OCI-M2 (cell line): ENCODE results near the gene SH2B2.

Source experiments
- DNase-seq: peaks from one replicate; lab custom pipeline; 2025; ENCODE audit not compliant: unreplicated experiment; lab: John Stamatoyannopoulos, UW

Gene SH2B2

GRCh38 chr7:102264367-102264891, 22.2 kb upstream of the SH2B2 start:
- no peak for DNase-seq

GRCh38 chr7:102266541-102266940, 20.1 kb upstream of the SH2B2 start:
- no peak for DNase-seq

GRCh38 chr7:102268635-102269034, 18.0 kb upstream of the SH2B2 start:
- no peak for DNase-seq

- DNase-seq: no peak
These were observed 16.3 kb upstream of the SH2B2 start for GRCh38 chr7:102270178-102270887.

- DNase-seq: no peak
These were observed 15.4 kb upstream of the SH2B2 start for GRCh38 chr7:102271158-102271798.

GRCh38 chr7:102272075-102272916, 14.4 kb upstream of the SH2B2 start:
- DNase-seq: no peak

- DNase-seq: no peak
These were observed 13.5 kb upstream of the SH2B2 start for GRCh38 chr7:102272917-102273748.

GRCh38 chr7:102273749-102274712, 12.6 kb upstream of the SH2B2 start:
- no peak for DNase-seq

GRCh38 chr7:102275123-102275703, 11.5 kb upstream of the SH2B2 start:
- DNase-seq: no peak

GRCh38 chr7:102277901-102278300, 8.8 kb upstream of the SH2B2 start:
- DNase-seq: no peak

GRCh38 chr7:102279537-102280400, 6.9 kb upstream of the SH2B2 start:
- no peak for DNase-seq

- no peak for DNase-seq
These were observed 6.1 kb upstream of the SH2B2 start for GRCh38 chr7:102280521-102280920.

- DNase-seq: no peak
These were observed 4.9 kb upstream of the SH2B2 start for GRCh38 chr7:102281785-102282184.

- no peak for DNase-seq
These were observed 4.0 kb upstream of the SH2B2 start for GRCh38 chr7:102282465-102283362.

GRCh38 chr7:102283477-102284189, 3.0 kb upstream of the SH2B2 start:
- DNase-seq: no peak

- no peak for DNase-seq
These were observed 2.3 kb upstream of the SH2B2 start for GRCh38 chr7:102284399-102284798.
